SK-N-SH treated with all-trans-retinoic acid at 6 μM for 48 hours (cell line): Measurements from ENCODE around the gene SEPHS2.
"Not testable (repeated sequence)": the region's sequence is repeated elsewhere in the genome, so short reads cannot be mapped to it uniquely, and the experiment has no call there.

Experiments used
- ATAC-seq: fragments of 200-7000 bp; cut with Tn5 transposase; 3 replicates; pipeline ENCODE4 v1.9.1; 2020; ENCODE audit warnings: mild to moderate bottlenecking, moderate library complexity
- ARNTL ChIP-seq: fragments of 450-650 bp; formaldehyde crosslinking; IDR thresholded peaks from 2 replicates; pipeline ENCODE4 v1.5.0; 2020; ENCODE audit warnings: low read depth, mild to moderate bottlenecking, moderate library complexity, borderline replicate concordance
- BACH2 ChIP-seq: fragments of 250-450 bp; sonication (Bioruptor Pico); IDR thresholded peaks from 2 replicates; pipeline ENCODE4 v1.9.0; 2021; ENCODE audit warnings: mild to moderate bottlenecking, borderline replicate concordance
- CSDC2 ChIP-seq: fragments of 250-450 bp; sonication (Bioruptor Pico); IDR thresholded peaks from 2 replicates; pipeline ENCODE4 v1.5.0; 2020; ENCODE audit warnings: mild to moderate bottlenecking, moderate library complexity
- ESRRG ChIP-seq: fragments of 250-450 bp; sonication (Bioruptor Pico); IDR thresholded peaks from 2 replicates; pipeline ENCODE4 v1.6.1; 2021; ENCODE audit warnings: mild to moderate bottlenecking
- GLIS3 ChIP-seq: fragments of 250-450 bp; sonication (Bioruptor Pico); IDR thresholded peaks from 2 replicates; pipeline ENCODE4 v1.5.0; 2020; ENCODE audit warnings: mild to moderate bottlenecking, moderate library complexity
- OSR1 ChIP-seq: fragments of 250-450 bp; sonication (Bioruptor Pico); IDR thresholded peaks from 2 replicates; pipeline ENCODE4 v1.8.0; 2022; ENCODE audit warnings: moderate library complexity, mild to moderate bottlenecking, inconsistent platforms
- PPARA ChIP-seq: fragments of 250-450 bp; sonication (Bioruptor Pico); IDR thresholded peaks from 2 replicates; pipeline ENCODE4 v1.5.0; 2020; ENCODE audit warnings: mild to moderate bottlenecking, borderline replicate concordance
- RARB ChIP-seq: fragments of 250-450 bp; sonication (Bioruptor Pico); IDR thresholded peaks from 2 replicates; pipeline ENCODE4 v1.8.0; 2021; ENCODE audit warnings: mild to moderate bottlenecking, moderate library complexity
- SNAI2 ChIP-seq: fragments of 250-450 bp; sonication (Bioruptor Pico); IDR thresholded peaks from 2 replicates; pipeline ENCODE4 v1.5.0; 2020; ENCODE audit warnings: mild to moderate bottlenecking, moderate library complexity
- TCF4 ChIP-seq: fragments of 250-450 bp; sonication (Bioruptor Pico); IDR thresholded peaks from 2 replicates; pipeline ENCODE4 v1.8.0; 2021; ENCODE audit warnings: mild to moderate bottlenecking, moderate library complexity, borderline replicate concordance
- TOX ChIP-seq: fragments of 250-450 bp; sonication (Bioruptor Pico); IDR thresholded peaks from 2 replicates; pipeline ENCODE4 v1.8.0; 2021; ENCODE audit warnings: mild to moderate bottlenecking, moderate library complexity, borderline replicate concordance
- ZC3H10 ChIP-seq: fragments of 250-450 bp; sonication (Bioruptor Pico); IDR thresholded peaks from 2 replicates; pipeline ENCODE4 v1.5.1; 2021; ENCODE audit warnings: mild to moderate bottlenecking, moderate library complexity
- ZFP3 ChIP-seq: fragments of 250-450 bp; sonication (Bioruptor Pico); IDR thresholded peaks from 2 replicates; pipeline ENCODE4 v1.5.0; 2020; ENCODE audit warnings: mild to moderate bottlenecking, moderate library complexity
- ZFP30 ChIP-seq: fragments of 450-650 bp; formaldehyde crosslinking; IDR thresholded peaks from 2 replicates; pipeline ENCODE4 v1.5.0; 2022; ENCODE audit warnings: mild to moderate bottlenecking, moderate library complexity
- ZNF565 ChIP-seq: fragments of 450-650 bp; formaldehyde crosslinking; conservative IDR thresholded peaks from 2 replicates; pipeline ENCODE4 v1.5.0; 2020; ENCODE audit warnings: low read depth, mild to moderate bottlenecking, moderate library complexity
- ZNF70 ChIP-seq: fragments of 450-650 bp; formaldehyde crosslinking; IDR thresholded peaks from 2 replicates; pipeline ENCODE4 v1.5.0; 2020; ENCODE audit warnings: mild to moderate bottlenecking, moderate library complexity
- ZNF8 ChIP-seq: fragments of 450-650 bp; formaldehyde crosslinking; IDR thresholded peaks from 2 replicates; pipeline ENCODE4 v1.5.0; 2020; ENCODE audit warnings: mild to moderate bottlenecking, moderate library complexity
- TF ChIP-seq, protein P1 (sequence below): fragments of 250-450 bp; sonication (Bioruptor Pico); IDR thresholded peaks from 2 replicates; pipeline ENCODE4 v1.5.1; 2021; ENCODE audit warnings: mild to moderate bottlenecking, moderate library complexity
- TF ChIP-seq, protein P2 (sequence below): fragments of 250-450 bp; sonication (Bioruptor Pico); IDR thresholded peaks from 2 replicates; pipeline ENCODE4 v1.5.1; 2020; ENCODE audit warnings: low read depth, mild to moderate bottlenecking, moderate library complexity
- TF ChIP-seq, protein P3 (sequence below): fragments of 250-450 bp; sonication (Bioruptor Pico); IDR thresholded peaks from 2 replicates; pipeline ENCODE4 v1.8.0; 2021; ENCODE audit warnings: low read depth, mild to moderate bottlenecking, moderate library complexity, borderline replicate concordance
- TF ChIP-seq, protein P4 (sequence below): fragments of 250-450 bp; sonication (Bioruptor Pico); IDR thresholded peaks from 2 replicates; pipeline ENCODE4 v1.5.0; 2020; ENCODE audit warnings: mild to moderate bottlenecking, moderate library complexity
- TF ChIP-seq, protein P5 (sequence below): fragments of 250-450 bp; sonication (Bioruptor Pico); IDR thresholded peaks from 2 replicates; pipeline ENCODE4 v1.8.0; 2020; ENCODE audit warnings: mild to moderate bottlenecking, moderate library complexity, borderline replicate concordance

The SEPHS2 gene

DNA sequence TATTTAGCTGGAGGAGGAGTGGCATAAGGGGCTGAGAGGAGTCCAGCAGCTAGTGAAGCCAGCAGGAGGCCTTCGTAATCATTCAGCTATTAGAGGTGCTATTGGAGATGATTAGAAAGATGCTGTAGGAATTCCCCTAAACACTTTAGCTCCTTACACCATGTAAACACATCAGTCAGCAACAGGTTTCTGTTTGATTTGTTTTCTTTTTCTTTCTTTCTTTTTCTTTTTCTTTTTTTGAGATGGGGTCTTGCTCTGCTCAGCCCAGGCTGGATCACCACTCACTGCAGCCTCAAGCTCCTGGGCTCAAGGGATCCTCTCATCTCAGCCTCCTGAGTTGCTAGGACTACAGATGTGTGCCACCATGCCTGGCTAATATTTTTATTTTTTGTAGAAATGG lies 10.6 kb upstream of the SEPHS2 start:
- no peak for ATAC-seq
- TF ChIP-seq RARB (CRISPR knock-in tag) (no peak), TOX (CRISPR knock-in tag) (no peak), OSR1 (no peak), ESRRG (no peak), TCF4 (CRISPR knock-in tag) (no peak), ARNTL (CRISPR knock-in tag) (no peak), ZNF8 (CRISPR knock-in tag) (no peak), ZC3H10 (CRISPR knock-in tag) (no peak)
- TF ChIP-seq, protein P1, sequence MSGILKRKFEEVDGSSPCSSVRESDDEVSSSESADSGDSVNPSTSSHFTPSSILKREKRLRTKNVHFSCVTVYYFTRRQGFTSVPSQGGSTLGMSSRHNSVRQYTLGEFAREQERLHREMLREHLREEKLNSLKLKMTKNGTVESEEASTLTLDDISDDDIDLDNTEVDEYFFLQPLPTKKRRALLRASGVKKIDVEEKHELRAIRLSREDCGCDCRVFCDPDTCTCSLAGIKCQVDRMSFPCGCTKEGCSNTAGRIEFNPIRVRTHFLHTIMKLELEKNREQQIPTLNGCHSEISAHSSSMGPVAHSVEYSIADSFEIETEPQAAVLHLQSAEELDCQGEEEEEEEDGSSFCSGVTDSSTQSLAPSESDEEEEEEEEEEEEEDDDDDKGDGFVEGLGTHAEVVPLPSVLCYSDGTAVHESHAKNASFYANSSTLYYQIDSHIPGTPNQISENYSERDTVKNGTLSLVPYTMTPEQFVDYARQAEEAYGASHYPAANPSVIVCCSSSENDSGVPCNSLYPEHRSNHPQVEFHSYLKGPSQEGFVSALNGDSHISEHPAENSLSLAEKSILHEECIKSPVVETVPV (CRISPR knock-in tag), result no peak

DNA sequence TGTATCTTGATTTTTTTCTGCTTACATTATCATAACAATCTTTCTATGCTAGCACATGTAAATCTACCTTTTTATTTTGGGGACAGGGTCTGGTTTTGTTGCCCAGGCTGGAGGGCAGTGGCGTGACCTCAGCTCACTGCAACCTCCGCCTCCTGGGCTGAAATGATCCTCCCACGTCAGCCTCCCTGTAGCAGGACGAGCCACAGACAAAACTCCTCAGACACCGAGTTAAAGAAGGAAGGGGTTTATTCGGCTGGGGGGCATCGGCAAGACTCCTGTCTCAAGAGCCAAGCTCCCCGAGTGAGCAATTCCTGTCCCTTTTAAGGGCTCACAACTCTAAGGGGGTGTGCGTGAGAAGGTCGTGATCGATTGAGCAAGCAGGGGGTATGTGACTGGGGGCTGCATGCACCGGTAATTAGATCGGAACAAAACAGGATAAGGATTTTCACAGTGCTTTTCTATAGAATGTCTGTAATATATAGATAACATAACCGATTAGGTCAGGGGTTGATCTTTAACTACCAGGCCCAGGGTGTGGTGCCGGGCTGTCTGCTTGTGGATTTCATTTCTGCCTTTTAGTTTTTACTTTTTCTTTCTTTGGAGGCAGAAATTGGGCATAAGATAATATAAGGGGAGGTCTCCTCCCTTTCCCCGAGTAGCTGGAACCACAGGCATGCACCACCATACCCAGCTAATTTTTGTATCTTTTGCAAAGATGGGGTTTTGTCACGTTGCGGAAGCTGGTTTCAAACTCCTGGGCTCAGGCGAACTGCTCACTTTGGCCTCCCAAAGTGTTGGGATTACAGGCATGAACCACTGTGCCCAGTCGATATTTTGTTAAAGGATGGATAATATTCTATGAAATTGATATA lies 7.3 kb upstream of the SEPHS2 start:
- not testable (repeated sequence) for ATAC-seq

DNA sequence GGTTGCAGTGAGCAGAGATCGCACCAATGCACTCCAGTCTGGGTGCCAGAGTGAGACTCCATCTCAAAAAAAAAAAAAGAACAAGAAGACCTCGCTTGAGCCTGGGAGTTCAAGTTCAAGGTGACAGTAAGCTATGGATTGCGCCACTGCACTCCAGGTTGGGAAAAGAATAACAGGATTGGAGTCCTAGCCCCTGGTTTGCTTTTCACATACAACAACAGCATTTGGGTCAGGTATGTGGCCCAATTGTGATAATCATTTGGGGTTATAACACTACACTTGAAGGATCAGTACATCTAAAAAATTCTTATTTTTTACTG lies 3.4 kb upstream of the SEPHS2 start:
- TF ChIP-seq ZFP3 (CRISPR knock-in tag), result no peak
- TF ChIP-seq ESRRG, result no peak
- no peak for TF ChIP-seq GLIS3 (CRISPR knock-in tag)
- no peak for TF ChIP-seq ZFP30 (CRISPR knock-in tag)
- TF ChIP-seq ZNF565 (CRISPR knock-in tag), result no peak
- no peak for TF ChIP-seq CSDC2 (CRISPR knock-in tag)
- TF ChIP-seq, protein P2, sequence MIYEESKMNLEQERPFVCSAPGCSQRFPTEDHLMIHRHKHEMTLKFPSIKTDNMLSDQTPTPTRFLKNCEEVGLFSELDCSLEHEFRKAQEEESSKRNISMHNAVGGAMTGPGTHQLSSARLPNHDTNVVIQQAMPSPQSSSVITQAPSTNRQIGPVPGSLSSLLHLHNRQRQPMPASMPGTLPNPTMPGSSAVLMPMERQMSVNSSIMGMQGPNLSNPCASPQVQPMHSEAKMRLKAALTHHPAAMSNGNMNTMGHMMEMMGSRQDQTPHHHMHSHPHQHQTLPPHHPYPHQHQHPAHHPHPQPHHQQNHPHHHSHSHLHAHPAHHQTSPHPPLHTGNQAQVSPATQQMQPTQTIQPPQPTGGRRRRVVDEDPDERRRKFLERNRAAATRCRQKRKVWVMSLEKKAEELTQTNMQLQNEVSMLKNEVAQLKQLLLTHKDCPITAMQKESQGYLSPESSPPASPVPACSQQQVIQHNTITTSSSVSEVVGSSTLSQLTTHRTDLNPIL (CRISPR knock-in tag), result no peak
- TF ChIP-seq, protein P3, sequence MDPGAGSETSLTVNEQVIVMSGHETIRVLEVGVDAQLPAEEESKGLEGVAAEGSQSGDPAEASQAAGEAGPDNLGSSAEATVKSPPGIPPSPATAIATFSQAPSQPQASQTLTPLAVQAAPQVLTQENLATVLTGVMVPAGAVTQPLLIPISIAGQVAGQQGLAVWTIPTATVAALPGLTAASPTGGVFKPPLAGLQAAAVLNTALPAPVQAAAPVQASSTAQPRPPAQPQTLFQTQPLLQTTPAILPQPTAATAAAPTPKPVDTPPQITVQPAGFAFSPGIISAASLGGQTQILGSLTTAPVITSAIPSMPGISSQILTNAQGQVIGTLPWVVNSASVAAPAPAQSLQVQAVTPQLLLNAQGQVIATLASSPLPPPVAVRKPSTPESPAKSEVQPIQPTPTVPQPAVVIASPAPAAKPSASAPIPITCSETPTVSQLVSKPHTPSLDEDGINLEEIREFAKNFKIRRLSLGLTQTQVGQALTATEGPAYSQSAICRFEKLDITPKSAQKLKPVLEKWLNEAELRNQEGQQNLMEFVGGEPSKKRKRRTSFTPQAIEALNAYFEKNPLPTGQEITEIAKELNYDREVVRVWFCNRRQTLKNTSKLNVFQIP (CRISPR knock-in tag), result no peak
- no peak for ATAC-seq

DNA sequence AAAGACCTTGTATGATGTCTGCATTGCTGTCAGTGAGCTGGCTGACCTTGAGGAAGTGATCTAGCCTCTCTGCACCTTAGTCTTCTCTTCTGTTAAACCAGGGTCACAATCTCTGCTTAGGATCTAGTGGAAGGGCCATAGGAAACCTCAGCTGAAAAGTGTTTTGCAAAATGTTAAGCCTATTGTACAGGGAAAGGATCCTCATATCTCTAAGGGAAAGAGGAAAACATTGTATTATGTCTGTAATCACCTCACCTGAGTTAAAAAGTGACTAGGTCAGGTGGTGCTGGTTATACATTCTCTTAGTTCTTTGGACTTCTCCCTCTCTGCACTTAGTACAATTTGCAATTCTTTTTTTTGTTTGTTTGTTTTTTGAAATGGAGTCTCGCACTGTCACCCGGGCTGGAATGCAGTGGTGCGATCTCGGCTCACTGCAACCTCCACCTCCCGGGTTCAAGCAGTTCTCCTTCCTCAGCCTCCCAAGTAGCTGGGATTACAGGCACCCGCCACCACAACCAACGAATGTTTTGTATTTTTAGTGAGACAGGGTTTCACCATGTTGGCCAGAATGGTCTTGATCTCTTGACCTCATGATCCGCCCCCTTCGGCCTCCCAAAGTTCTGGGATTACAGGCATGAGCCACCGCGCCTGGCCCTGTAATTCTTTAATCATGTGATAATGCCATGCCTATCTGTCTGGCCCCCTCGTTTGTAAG lies 2.0 kb upstream of the SEPHS2 start:
- ATAC-seq, result no peak
- TF ChIP-seq RARB (CRISPR knock-in tag) (no peak), CSDC2 (CRISPR knock-in tag) (no peak), SNAI2 (CRISPR knock-in tag) (no peak), BACH2 (no peak), GLIS3 (CRISPR knock-in tag) (no peak), ZFP3 (CRISPR knock-in tag) (no peak), ZFP30 (CRISPR knock-in tag) (no peak), OSR1 (no peak), TCF4 (CRISPR knock-in tag) (no peak), ARNTL (CRISPR knock-in tag) (no peak), ZNF70 (no peak), PPARA (no peak)
- TF ChIP-seq, protein P3 (CRISPR knock-in tag), result no peak
- TF ChIP-seq, protein P2 (CRISPR knock-in tag), result no peak
- TF ChIP-seq, protein P4, sequence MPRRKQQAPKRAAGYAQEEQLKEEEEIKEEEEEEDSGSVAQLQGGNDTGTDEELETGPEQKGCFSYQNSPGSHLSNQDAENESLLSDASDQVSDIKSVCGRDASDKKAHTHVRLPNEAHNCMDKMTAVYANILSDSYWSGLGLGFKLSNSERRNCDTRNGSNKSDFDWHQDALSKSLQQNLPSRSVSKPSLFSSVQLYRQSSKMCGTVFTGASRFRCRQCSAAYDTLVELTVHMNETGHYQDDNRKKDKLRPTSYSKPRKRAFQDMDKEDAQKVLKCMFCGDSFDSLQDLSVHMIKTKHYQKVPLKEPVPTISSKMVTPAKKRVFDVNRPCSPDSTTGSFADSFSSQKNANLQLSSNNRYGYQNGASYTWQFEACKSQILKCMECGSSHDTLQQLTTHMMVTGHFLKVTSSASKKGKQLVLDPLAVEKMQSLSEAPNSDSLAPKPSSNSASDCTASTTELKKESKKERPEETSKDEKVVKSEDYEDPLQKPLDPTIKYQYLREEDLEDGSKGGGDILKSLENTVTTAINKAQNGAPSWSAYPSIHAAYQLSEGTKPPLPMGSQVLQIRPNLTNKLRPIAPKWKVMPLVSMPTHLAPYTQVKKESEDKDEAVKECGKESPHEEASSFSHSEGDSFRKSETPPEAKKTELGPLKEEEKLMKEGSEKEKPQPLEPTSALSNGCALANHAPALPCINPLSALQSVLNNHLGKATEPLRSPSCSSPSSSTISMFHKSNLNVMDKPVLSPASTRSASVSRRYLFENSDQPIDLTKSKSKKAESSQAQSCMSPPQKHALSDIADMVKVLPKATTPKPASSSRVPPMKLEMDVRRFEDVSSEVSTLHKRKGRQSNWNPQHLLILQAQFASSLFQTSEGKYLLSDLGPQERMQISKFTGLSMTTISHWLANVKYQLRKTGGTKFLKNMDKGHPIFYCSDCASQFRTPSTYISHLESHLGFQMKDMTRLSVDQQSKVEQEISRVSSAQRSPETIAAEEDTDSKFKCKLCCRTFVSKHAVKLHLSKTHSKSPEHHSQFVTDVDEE (CRISPR knock-in tag), result no peak
- TF ChIP-seq, protein P5, sequence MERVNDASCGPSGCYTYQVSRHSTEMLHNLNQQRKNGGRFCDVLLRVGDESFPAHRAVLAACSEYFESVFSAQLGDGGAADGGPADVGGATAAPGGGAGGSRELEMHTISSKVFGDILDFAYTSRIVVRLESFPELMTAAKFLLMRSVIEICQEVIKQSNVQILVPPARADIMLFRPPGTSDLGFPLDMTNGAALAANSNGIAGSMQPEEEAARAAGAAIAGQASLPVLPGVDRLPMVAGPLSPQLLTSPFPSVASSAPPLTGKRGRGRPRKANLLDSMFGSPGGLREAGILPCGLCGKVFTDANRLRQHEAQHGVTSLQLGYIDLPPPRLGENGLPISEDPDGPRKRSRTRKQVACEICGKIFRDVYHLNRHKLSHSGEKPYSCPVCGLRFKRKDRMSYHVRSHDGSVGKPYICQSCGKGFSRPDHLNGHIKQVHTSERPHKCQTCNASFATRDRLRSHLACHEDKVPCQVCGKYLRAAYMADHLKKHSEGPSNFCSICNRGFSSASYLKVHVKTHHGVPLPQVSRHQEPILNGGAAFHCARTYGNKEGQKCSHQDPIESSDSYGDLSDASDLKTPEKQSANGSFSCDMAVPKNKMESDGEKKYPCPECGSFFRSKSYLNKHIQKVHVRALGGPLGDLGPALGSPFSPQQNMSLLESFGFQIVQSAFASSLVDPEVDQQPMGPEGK (CRISPR knock-in tag), result no peak
